NB4 (cell line): ENCODE data around the gene ANXA8.
"Not testable (repeated sequence)": the region's sequence is repeated elsewhere in the genome, so short reads cannot be mapped to it uniquely, and the experiment has no call there.

ENCODE experiments used
- DNase-seq: peaks from one replicate; pipeline ENCODE4 v3.0.0; 2010; ENCODE audit warnings: low read depth
- H3K4me3 ChIP-seq: one replicate; pipeline ENCODE4 v1.5.1; 2011; ENCODE audit warnings: mild to moderate bottlenecking, low read depth, low read length, moderate library complexity
- CTCF ChIP-seq: IDR thresholded peaks from one replicate; pipeline ENCODE4 v1.5.1; 2012; ENCODE audit warnings: low read depth, low read length
- MAX ChIP-seq: IDR thresholded peaks from 2 replicates; pipeline ENCODE4 v1.6.1; 2011; ENCODE audit warnings: low read depth, low read length
- MYC ChIP-seq: IDR thresholded peaks from 2 replicates; pipeline ENCODE4 v1.6.1; 2011; ENCODE audit warnings: low read depth, low read length
- POLR2A ChIP-seq: IDR thresholded peaks from 2 replicates; pipeline ENCODE4 v1.6.1; 2011; ENCODE audit warnings: mild to moderate bottlenecking; ENCODE audit not compliant: insufficient read length; ENCODE audit errors: extremely low read depth

ANXA8 gene

GRCh38 chr10:47467458-47467857 lies 16.5 kb downstream of the ANXA8 start:
- not testable (repeated sequence) for DNase-seq, H3K4me3 ChIP-seq

GRCh38 chr10:47465216-47465917 lies 18.5 kb downstream of the ANXA8 start:
- not testable (repeated sequence) for H3K4me3 ChIP-seq
- 0 out of 2 replicates have a peak, but pooled peaks have one; percentile 9 for TF ChIP-seq MAX
- DNase-seq, result peak; percentile 47

- DNase-seq, H3K4me3 ChIP-seq: not testable (repeated sequence)
These were observed 21.1 kb downstream of the ANXA8 start for GRCh38 chr10:47462577-47463358.

- H3K4me3 ChIP-seq, result not testable (repeated sequence)
These were observed 22.6 kb downstream of the ANXA8 start for GRCh38 chr10:47461261-47461687.

GRCh38 chr10:47458466-47459154 lies 25.3 kb downstream of the ANXA8 start:
- TF ChIP-seq MYC (no peak), POLR2A (no peak), MAX (no peak), CTCF (no peak)
- no peak for DNase-seq
- H3K4me3 ChIP-seq, result no peak overlapping the region

More at GRCh38 chr10:47461261-47461687, 22.6 kb downstream of the ANXA8 start:
- peak; percentile 20 for TF ChIP-seq CTCF
- peak; percentile 63 for DNase-seq

- no peak overlapping the region for H3K4me3 ChIP-seq
- TF ChIP-seq CTCF, result no peak
- no peak for TF ChIP-seq MYC
- no peak for TF ChIP-seq POLR2A
- TF ChIP-seq MAX, result no peak
- DNase-seq, result no peak
These were observed 26.1 kb downstream of the ANXA8 start for GRCh38 chr10:47457826-47458225.

- no peak for TF ChIP-seq MYC
- TF ChIP-seq POLR2A, result no peak
- TF ChIP-seq MAX, result no peak
- TF ChIP-seq CTCF, result no peak
- no peak overlapping the region for H3K4me3 ChIP-seq
- no peak for DNase-seq
These were observed 26.4 kb downstream of the ANXA8 start for GRCh38 chr10:47457528-47457820.
